GM12864 (cell line): Measurements from ENCODE around the gene MYBL2.

ENCODE experiments used
- DNase-seq: peaks from one replicate; pipeline ENCODE4 v3.0.0-alpha.2; 2011; ENCODE audit warnings: low read depth
- H3K4me3 ChIP-seq: 2 replicates; pipeline ENCODE4 v1.5.1; 2011; ENCODE audit warnings: mild to moderate bottlenecking, low read depth, low read length, control low read depth
- TF ChIP-seq, protein P1 (sequence below): IDR thresholded peaks from 2 replicates; pipeline ENCODE4 v1.5.1; 2011; ENCODE audit warnings: low read depth, mild to moderate bottlenecking, moderate library complexity, low read length, control low read depth, inconsistent platforms; ENCODE audit errors: missing control alignments

MYBL2 gene

GRCh38 chr20:43686820-43687219, 19.9 kb downstream of the MYBL2 start:
- TF ChIP-seq, protein P1, sequence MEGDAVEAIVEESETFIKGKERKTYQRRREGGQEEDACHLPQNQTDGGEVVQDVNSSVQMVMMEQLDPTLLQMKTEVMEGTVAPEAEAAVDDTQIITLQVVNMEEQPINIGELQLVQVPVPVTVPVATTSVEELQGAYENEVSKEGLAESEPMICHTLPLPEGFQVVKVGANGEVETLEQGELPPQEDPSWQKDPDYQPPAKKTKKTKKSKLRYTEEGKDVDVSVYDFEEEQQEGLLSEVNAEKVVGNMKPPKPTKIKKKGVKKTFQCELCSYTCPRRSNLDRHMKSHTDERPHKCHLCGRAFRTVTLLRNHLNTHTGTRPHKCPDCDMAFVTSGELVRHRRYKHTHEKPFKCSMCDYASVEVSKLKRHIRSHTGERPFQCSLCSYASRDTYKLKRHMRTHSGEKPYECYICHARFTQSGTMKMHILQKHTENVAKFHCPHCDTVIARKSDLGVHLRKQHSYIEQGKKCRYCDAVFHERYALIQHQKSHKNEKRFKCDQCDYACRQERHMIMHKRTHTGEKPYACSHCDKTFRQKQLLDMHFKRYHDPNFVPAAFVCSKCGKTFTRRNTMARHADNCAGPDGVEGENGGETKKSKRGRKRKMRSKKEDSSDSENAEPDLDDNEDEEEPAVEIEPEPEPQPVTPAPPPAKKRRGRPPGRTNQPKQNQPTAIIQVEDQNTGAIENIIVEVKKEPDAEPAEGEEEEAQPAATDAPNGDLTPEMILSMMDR = no peak
- no peak overlapping the region for H3K4me3 ChIP-seq
- DNase-seq = no peak

DNA sequence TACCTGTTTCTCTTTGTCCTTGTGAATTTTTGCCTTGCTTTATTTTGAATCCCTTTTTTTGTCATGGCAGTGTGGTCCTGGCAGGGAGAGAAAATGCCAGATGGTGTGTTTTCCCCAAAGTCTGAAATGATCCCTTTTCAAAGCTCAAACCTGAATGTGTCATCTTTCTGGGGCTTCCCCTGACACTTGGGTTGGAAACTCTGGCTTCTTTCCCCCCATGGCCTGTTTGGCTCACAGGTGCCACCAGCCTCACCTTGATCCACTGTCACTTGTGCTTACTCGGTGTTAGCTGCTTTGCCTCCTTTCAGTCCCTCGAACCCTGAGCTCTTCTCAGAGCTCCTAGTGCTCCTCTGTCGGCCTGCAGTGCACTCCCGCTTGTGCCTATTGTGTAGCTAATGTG, 22.3 kb downstream of the MYBL2 start:
- TF ChIP-seq, protein P1 = no peak
- no peak for DNase-seq
- no peak overlapping the region for H3K4me3 ChIP-seq

- no peak overlapping the region for H3K4me3 ChIP-seq
- DNase-seq = no peak
- TF ChIP-seq, protein P1 = no peak
These were observed 24.2 kb downstream of the MYBL2 start for GRCh38 chr20:43690943-43691598.

GRCh38 chr20:43691928-43692524, 25.1 kb downstream of the MYBL2 start:
- no peak overlapping the region for H3K4me3 ChIP-seq
- peak; percentile 42 for DNase-seq
- TF ChIP-seq, protein P1 = peak; percentile 83

- no peak overlapping the region for H3K4me3 ChIP-seq
- TF ChIP-seq, protein P1 = no peak
- DNase-seq = no peak
These were observed 27.8 kb downstream of the MYBL2 start for GRCh38 chr20:43694763-43695162.

DNA sequence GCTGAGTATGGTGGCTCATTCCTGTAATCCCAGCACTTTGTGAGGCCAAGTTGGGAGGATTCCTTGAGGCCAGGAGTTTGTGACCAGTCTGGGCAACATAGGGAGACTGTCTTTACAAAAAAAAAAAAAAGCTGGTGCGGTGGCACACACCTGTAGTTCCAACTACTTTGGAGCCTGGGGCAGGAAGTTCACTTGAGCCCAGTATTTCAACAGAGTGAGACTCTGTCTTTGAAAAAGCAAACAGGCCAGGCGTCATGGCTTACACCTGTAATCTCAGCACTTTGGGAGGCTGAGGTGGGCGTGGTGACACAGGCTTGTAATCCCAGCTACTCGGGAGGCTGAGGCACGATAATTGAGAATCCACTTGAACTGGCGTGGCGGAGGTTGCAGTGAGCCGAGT, 28.7 kb downstream of the MYBL2 start:
- TF ChIP-seq, protein P1 = no peak
- H3K4me3 ChIP-seq = no peak overlapping the region
- DNase-seq = no peak
